ENCODE measurements around the gene SPSB3.

DNA sequence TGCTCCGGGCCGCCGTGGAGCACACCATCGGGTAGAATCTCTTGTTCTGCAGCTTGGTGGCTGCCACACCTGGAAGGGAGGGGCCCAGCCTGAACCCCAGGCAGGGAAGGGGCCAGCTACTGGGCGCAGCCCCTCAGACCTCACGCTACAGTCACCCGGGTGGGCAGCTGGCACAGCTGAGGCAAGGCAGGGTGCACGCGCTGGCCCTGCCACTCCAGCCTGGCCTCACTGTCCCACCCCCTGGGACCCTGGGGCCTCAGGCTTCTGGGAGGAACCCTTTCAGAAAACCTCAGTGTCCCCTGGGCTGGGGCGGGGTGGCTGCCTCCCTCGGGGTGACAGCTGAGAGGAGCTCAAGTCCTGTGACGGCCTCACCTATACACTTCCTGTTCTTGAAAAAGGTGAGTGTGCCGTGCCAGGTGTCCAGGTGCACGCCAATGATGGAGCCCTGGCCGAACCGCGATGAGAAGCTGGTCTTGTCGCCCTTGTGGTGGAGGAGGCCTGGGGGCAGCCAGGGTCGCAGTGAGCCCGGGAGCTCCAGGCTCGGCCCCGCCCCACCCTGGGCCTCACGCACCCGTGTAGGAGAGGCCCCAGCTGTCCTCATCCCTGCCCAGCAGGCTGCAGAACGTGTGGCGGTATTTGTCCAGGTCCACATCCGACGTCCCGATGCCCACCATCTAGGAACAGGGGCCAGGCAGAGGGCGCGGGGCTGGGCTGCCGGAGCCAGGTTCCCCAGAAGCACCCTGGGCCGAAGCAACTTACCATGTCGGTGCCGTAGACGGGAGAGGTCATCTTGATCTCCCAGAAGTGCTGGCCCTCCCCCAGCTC lies 4.8 kb downstream of the SPSB3 start:
- TF ChIP-seq, protein P1, sequence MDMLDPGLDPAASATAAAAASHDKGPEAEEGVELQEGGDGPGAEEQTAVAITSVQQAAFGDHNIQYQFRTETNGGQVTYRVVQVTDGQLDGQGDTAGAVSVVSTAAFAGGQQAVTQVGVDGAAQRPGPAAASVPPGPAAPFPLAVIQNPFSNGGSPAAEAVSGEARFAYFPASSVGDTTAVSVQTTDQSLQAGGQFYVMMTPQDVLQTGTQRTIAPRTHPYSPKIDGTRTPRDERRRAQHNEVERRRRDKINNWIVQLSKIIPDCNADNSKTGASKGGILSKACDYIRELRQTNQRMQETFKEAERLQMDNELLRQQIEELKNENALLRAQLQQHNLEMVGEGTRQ (IDR thresholded peaks at IDR 0.05; ENCODE audit: low read depth, low read length) = no peak
- TF ChIP-seq, protein P2, sequence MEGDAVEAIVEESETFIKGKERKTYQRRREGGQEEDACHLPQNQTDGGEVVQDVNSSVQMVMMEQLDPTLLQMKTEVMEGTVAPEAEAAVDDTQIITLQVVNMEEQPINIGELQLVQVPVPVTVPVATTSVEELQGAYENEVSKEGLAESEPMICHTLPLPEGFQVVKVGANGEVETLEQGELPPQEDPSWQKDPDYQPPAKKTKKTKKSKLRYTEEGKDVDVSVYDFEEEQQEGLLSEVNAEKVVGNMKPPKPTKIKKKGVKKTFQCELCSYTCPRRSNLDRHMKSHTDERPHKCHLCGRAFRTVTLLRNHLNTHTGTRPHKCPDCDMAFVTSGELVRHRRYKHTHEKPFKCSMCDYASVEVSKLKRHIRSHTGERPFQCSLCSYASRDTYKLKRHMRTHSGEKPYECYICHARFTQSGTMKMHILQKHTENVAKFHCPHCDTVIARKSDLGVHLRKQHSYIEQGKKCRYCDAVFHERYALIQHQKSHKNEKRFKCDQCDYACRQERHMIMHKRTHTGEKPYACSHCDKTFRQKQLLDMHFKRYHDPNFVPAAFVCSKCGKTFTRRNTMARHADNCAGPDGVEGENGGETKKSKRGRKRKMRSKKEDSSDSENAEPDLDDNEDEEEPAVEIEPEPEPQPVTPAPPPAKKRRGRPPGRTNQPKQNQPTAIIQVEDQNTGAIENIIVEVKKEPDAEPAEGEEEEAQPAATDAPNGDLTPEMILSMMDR (conservative IDR thresholded peaks at IDR 0.05; ENCODE audit: low read depth, low read length) = no peak
- TF ChIP-seq BHLHE40 (IDR thresholded peaks at IDR 0.05; ENCODE audit: low read depth, low read length) = no peak
- TF ChIP-seq POLR2A (IDR thresholded peaks at IDR 0.05; ENCODE audit: low read depth, low read length) = no peak
- TF ChIP-seq CEBPB (IDR thresholded peaks at IDR 0.05; ENCODE audit: low read depth, low read length) = no peak
- no peak for TF ChIP-seq MXI1 (IDR thresholded peaks at IDR 0.05; ENCODE audit: borderline replicate concordance, low read depth, low read length)
- TF ChIP-seq RCOR1 (IDR thresholded peaks at IDR 0.05; ENCODE audit: insufficient replicate concordance, low read length) = no peak

Measured in IMR-90 (cell line).